ENCODE measurements around the gene IFITM5.
A peak's percentile ranks its signal among the peaks of the same experiment; 100 is the strongest.
"Not testable (repeated sequence)": the region's sequence is repeated elsewhere in the genome, so short reads cannot be mapped to it uniquely, and the experiment has no call there.

IFITM5 gene

DNA sequence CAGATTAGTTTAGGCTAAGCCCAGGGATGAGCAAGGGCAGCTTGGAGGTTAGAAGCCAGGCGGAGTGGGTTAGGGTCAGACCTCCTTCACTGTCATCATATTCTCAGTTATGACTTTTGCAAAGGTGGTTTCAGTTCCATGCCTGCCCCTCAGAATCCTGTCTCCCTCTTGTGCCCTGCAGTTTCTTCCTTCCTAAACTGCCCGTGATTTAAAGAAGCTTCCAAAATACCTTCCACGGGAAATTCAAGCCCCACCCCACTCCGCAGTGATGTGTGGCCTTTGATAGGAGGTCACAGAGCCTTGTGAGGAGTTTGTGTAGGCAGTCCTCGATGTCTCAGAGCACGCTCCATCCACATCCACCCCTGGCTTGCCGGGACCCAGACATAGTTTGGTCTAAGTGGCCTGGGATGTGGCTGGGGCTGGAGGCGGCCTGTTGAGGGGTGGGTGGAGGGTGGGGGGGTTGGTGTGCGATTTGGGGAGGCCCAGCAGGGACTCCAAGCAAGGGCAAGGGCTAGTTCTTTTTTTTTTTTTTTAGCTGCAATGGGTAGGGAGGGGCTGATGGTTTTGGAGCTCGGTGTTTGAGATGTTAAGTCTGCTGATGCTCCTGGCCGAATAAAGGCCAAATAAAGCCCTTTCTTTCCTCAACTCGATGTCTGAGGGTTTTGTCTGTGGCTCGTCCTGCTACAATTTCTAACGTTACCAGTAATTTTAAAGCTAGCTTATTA, 12.9 kb upstream of the IFITM5 start:
- DNase-seq (ENCODE audit: low read depth in 2 of 2), result no peak

DNA sequence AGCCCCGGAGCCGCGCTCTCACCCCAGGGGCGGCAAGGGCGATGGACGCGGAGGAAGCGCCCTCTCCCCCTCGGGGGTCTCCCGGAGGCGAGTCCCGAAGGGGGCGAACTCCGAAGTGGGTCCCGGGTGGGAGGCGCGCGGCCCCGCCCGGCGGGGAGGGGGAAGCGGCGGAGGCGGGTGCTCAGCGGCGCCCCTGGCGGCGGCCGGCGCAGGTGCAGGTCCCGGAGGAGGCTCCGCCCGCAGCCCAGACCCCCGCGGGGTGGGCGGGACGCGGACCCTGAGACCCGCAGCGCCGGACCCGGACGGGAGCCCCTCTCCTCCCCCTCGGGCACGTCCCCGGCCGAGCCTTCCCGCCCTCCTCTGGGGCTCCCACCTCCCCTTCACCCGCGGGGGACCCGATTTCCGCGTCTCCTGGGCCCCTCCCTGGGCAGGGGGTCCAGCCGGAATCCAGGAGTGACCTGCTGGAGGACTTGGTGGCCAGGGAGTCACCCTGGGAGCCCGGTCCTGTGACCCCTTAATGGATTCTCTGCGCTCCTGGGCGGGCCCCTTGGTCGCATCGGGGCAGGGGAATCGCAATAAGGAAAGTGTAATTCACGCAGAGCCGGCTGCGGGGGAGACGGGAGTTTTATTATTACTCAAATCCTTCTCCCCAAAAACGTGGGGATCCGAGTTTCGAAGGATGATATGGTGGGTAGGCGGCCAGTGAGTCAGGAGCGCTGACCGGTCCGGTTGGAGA, 11.9 kb upstream of the IFITM5 start:
- DNase-seq (ENCODE audit: low read depth in 2 of 2), result not testable (repeated sequence)

DNA sequence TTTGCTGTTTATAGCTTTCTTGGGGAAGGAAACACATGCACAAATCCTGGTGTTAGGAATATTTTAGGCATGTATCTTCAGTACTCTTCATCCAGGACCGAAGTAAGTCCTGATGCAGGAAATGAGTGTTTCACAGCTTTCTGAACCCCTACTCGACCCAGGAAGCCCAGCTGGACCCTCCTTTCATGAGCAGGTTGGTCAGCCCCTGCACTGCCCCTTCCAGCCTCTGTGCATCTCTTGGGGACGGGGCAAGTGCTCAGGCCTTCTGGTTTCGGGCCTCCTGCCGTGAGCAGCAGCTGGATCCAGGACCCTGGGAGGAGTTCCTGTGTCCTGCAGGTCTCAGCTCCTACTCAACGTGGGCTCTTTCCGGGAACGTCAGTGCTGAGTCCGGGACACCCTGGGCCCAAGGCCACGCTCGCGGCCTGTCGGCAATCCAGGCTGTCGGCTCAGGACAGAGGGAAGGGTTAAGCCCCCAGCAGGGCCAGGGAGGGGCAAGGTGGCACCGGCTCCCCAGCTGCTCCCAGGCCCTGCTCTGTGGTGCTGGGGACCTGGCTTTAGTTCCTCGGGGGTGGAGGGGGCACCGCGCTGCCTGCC, 10.8 kb upstream of the IFITM5 start:
- not testable (repeated sequence) for DNase-seq (ENCODE audit: low read depth in 2 of 2)

DNA sequence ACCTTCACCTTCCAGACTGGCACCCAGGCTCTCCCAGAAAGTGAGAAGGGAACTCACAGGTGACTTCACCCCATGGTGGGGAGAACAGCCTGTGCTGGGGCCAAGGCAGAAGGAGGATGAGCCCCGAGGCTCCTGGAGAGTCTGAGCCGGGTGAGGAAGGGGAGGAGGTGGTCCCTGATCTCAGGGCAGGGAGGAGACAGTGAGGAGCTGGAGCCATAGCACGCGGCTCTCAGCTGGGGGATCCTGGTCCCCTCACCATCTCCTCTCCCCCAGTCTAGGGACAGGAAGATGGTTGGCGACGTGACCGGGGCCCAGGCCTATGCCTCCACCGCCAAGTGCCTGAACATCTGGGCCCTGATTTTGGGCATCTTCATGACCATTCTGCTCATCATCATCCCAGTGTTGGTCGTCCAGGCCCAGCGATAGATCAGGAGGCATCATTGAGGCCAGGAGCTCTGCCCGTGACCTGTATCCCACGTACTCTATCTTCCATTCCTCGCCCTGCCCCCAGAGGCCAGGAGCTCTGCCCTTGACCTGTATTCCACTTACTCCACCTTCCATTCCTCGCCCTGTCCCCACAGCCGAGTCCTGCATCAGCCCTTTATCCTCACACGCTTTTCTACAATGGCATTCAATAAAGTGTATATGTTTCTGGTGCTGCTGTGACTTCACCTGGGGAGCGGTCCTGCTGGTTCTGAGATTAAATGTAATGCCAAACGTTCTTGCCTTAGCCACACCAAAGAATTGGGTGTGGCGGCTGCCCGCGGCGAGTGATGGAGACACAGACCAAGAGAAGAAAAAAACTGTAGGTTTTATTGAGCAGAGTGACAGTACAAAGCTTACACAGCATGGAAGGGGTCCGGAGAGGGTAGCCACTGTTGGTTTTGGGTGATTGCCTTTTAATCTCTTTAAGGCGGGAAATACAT, 9.7 kb upstream of the IFITM5 start:
- not testable (repeated sequence) for DNase-seq (ENCODE audit: low read depth in 2 of 2)

DNA sequence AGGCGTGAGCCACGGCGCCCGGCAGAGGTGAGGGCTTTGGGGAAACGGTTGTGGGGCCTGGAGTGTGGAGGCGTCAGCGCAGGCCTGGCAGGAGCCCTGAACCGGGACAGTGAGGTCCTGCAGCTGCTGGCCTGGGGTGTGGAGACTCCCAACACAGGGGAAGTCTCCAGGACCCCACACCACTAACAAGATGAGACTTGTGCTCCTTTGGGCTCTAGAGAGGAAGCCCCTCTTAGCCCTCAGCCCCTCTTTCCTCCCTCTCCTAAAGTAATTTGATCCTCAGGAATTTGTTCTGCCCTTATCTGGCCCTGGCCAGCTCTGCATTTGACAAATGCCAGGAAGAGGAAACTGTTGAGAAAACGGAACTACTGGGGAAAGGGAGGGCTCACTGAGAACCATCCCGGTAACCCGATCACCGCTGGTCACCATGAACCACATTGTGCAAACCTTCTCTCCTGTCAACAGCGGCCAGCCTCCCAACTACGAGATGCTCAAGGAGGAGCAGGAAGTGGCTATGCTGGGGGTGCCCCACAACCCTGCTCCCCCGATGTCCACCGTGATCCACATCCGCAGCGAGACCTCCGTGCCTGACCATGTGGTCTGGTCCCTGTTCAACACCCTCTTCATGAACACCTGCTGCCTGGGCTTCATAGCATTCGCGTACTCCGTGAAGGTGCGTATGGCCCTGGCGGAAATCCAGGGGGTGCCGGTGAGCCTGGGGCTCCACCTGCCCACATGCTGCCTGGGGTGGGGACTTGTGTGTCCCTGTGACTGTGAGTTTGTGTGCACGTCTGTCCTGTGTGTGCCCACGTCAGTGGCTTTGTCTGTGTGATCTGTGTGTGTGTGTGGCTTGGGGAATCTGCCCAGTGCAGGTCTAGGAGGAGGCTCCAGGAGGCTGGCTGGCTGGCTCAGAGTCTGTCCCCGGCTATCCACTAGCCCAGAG, 8.7 kb upstream of the IFITM5 start, which contains the start of gene IFITM2:
TSS of gene IFITM2 (plus strand) at position 51 of the 943 bp plus-strand sequence. CDS start at position 428, 377 bp downstream.
- DNase-seq (ENCODE audit: low read depth in 2 of 2), result peak; percentile 80 to 85

DNA sequence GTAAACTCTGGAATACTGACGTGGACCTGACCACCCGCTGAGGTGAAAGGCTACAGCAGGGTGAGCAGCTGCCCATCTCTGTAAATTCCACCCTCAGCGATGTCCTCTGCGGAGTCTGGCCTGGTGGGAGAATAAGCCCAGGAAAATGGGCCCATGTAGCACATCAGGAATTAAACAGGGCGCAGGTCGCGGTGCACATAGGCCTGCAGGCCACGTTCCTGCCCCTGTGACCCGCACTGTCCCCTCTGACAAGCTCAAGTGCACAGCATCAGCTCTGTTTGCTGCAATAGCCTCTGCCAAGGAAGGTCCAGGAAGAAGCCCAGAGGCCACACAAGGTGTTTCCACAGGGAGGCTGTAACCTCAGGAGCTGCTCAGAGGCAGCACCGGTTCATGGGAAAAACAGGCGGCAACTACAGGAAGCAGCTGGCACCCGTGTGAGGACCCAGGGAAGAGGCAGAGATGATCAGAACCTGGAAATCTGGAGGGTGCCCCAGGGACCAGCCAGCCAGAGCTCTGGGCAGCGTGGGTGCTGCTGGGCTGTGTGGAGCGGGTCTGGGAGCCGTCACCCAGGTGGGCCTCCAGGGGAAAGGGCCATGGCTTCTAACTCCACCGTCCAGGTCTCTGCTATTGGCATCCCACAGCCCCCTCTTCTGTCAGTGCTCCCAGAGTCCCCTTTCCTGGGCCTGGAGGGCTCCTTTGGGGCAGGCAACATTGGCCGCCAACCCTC, 7.5 kb upstream of the IFITM5 start:
- DNase-seq (ENCODE audit: low read depth in 2 of 2), result no peak

- DNase-seq (ENCODE audit: low read depth in 2 of 2), result no peak
Measured at GRCh38 chr11:305844-306211, 6.5 kb upstream of the IFITM5 start.

DNA sequence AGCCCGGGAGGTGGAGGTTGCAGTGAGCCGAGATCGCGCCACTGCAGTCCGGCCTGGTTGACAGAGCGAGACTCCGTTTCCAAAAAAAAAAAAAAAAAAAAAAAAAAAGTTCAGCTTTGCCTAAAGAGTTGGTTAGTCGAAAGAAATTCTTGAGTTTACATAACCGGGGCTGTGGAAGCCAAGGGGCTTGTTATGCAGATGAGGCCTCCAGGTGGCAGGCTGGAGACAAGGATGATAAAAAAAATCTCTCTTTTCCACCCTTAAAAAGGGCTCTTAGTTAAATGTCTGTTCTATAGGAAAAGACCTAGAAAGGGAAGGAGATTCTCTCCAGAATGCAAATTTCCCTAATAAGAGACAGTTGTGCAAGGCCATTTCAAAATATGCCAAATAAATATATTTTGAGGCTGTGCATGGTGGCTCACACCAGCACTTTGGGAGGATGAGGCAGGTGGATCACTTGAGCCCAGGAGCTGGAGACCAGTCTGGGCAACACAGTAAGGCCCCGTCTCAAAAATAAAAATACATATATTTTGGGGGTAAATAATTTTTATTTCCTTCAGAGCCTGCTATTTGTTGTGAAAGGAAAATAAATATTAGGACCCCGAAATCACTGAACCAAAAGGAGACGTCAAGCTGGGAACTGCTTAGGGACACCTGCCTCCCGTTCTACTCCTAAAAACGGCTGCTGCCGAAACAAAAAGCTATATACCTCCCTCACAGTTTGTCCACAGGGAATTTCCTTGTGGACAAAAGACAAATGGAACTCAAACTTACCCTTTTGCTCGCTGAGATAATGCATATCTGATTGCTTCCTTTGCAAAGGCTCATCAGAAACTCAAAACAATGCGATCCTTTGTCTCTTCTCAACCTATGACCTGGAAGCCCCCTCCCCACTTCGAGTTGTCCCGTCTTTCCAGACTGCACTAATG, 5.9 kb upstream of the IFITM5 start:
- peak; percentile 55 to 62 for DNase-seq (ENCODE audit: low read depth in 2 of 2)

GRCh38 chr11:304061-304506, 4.8 kb upstream of the IFITM5 start:
- no peak for DNase-seq (ENCODE audit: low read depth in 2 of 2)

- no peak for DNase-seq (ENCODE audit: low read depth in 2 of 2)
Measured at GRCh38 chr11:303363-303762, 4.0 kb upstream of the IFITM5 start.

DNA sequence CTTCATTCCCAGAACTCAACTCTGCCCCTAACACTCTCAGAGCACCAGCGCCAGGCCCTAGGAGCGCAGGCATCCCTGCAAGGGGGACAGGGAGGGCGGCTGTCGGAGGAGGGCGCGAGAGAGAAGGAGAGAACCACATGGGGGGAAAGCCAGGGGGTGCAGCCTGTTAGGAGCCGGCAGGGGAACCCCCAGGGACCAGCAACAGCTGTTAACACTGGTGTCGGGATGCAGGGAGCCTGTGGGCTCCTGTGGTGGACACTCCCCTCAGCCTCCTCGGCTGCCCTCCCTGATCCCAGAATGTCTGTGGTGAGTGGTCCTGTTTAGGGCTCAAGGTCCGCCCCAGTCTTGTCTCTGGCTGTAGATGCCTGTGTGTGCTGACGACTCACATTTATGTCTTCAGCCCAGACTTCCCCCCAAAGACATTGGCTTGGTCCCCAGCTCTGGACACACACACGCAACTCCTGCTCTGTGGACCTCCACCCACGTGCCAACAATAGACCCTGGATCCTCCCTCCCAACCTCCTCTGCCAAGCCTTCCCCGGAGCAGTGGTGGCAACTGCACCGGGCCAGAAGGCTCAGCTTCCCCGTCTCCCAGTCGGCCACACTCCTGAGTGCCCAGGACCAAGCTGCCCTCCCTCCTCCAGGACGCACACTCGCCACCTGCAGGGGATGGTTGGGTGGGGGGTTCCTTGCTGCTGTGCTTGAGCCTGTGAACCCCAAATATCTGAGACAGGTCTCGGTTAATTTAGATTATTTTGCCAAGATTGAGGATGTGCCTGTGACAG, 817 bp upstream of the IFITM5 start:
- no peak for DNase-seq (ENCODE audit: low read depth in 2 of 2)

GRCh38 chr11:298406-299065, 790 bp downstream of the IFITM5 start:
- DNase-seq (ENCODE audit: low read depth in 2 of 2), result no peak

DNA sequence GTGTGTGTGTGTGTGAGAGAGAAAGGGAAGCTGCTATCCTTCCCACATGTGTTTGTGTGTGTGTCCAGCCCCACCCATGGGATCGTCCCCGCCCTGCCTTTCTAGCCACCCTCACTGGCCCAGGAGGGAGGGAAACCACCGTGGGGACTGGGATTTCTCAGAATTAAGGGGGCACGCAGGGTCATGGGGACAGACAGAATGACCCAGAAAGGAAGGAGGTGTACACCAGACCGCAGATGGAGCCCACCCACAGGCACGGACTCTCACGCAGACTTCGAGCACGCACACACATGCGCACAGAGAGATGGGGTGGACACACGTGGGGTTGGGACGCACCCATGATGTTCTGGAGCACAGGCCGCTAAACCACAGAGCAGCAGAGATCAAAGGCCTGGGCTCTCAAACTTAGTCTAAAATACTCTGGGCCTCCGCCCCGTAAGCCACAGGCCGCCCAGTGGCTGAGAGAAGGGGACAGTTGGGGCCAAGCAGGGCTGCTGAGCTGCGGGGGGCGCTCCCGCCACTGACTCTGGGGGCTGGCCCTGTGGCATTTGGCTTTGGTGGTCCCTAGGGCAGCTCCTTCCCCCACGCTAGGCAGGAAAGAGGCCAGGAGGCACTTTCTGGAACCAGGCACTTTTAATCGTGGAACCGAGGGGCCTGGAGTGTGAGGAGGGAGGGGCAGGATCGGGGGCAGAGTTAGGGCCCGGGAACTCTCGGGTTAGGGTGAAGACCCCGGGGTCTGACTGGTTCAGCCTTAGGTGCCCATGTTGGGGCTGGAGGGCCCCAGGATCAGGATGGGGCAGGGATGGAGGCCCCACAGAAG, 1.5 kb downstream of the IFITM5 start:
- DNase-seq (ENCODE audit: low read depth in 2 of 2), result no peak

GRCh38 chr11:297051-297585, 2.2 kb downstream of the IFITM5 start:
- DNase-seq (ENCODE audit: low read depth in 2 of 2), result no peak

GRCh38 chr11:296171-297050, 2.9 kb downstream of the IFITM5 start:
- DNase-seq (ENCODE audit: low read depth in 2 of 2), result no peak
